Measurements from ENCODE around the gene SMIM3. TPM values are rescaled to one million over a fixed set of nuclear protein-coding genes. Genes with fewer than 3 reads are reported as not detected.
A peak's percentile ranks its signal among the peaks of the same experiment; 100 is the strongest.

SMIM3 gene
- total and polyA plus RNA-seq, 2 of the 4 experiments (the other 2 are of a cell fraction) = 37.5 to 53.4 TPM

DNA sequence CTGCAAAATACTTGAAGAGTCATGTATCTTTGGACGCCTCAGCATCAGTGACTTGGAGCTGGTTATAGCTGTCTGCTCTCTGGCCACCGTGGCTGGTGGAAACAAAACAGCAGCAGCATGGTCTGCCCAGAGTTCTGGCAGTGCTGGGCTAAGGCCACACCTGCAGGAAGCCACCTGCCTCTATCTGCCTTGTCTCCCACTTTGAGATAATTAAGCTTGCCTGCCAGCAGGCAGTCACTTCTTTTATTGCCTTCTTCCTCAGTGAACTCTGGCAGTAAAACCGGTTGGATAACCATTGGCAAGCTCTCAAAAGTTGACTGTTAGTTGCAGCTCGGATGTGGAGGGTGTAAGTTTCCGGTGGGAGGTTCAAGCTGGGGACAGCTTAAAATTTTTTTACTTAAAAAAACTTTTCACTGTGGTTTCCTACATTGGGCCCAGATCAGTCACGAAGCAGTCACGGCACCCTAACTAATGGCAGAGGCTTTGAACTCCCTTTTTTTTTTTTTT lies 4.9 kb downstream of the SMIM3 start:
- peak overlapping the region; percentile 86 for H3K14ac ChIP-seq (replicated peaks; ENCODE audit: low read depth, low read length)
- peak overlapping the region; percentile 75; the same call in 2 of the 3 replicates for H2BK15ac ChIP-seq (ENCODE audit: low read depth, low read length)
- H4K20me1 ChIP-seq (ENCODE audit: insufficient read depth, low read length) = no peaks in the 10 kb centered on the region; the same call in 1 of the 2 replicates
- H2AK9ac ChIP-seq (replicated peaks; ENCODE audit: low read depth, low read length, poor library complexity) = peak overlapping the region; percentile 1
- H3K27ac ChIP-seq (ENCODE audit: insufficient read depth, low read length) = peak overlapping the region; percentile 82
- no peaks in the 10 kb centered on the region for H3K9me3 ChIP-seq (ENCODE audit: control insufficient read depth, insufficient read depth, low read length)
- peak overlapping the region; percentile 60 for H2BK120ac ChIP-seq (ENCODE audit: low read depth, low read length)
- peaks cover 25% of the 10 kb centered on the region for H3K4me1 ChIP-seq (ENCODE audit: control insufficient read depth, insufficient read depth, low read length)
- peak overlapping the region; percentile 99 for H3K23ac ChIP-seq (ENCODE audit: low read depth, low read length)
- peak overlapping the region; percentile 40 to 79; a peak in 2 of 4 replicates for H4K8ac ChIP-seq (ENCODE audit: low read depth in 2 of 2, low read length in 2 of 2)
- H3K27me3 ChIP-seq (ENCODE audit: control insufficient read depth, insufficient read depth, low read length) = no peaks in the 10 kb centered on the region
- peak overlapping the region; percentile 43; the same call in 1 of the 2 replicates for H3K9ac ChIP-seq (ENCODE audit: low read depth, low read length)
- H3K18ac ChIP-seq (ENCODE audit: low read depth, low read length) = peak overlapping the region; percentile 69
- peak overlapping the region; percentile 84 for H4K5ac ChIP-seq (ENCODE audit: low read depth, low read length)
- in situ Hi-C loops (cut with MboI; ENCODE audit: low sequenced_read_pairs) = no loop called here
- no peaks in the 10 kb centered on the region for H3K36me3 ChIP-seq (ENCODE audit: control insufficient read depth, insufficient read depth, low read length)
- no TSS peak for BruUV-seq (replicated peaks)
- peak; percentile 89 for DNase-seq
- peak overlapping the region; percentile 79 for H3K4me2 ChIP-seq (ENCODE audit: low read depth, low read length)
- 43% methylated on average over 1 of the region's 7 CpGs; no CpG with 5 or more reads in 1 of the 2 experiments for WGBS, 2 experiments (ENCODE audit: extremely low coverage in 2 of 2, insufficient read length in 1 of 2)
- H4K91ac ChIP-seq (ENCODE audit: insufficient read depth, low read depth, low read length) = peak overlapping the region; percentile 84
- 0 out of 2 replicates have a peak, but pooled peaks have one; percentile 20 for TF ChIP-seq BHLHE40 (IDR thresholded peaks at IDR 0.05; ENCODE audit: low read depth, low read length)
- no peak for TF ChIP-seq SMC3 (IDR thresholded peaks at IDR 0.05; ENCODE audit: low read depth, low read length)
- TF ChIP-seq, protein P1, sequence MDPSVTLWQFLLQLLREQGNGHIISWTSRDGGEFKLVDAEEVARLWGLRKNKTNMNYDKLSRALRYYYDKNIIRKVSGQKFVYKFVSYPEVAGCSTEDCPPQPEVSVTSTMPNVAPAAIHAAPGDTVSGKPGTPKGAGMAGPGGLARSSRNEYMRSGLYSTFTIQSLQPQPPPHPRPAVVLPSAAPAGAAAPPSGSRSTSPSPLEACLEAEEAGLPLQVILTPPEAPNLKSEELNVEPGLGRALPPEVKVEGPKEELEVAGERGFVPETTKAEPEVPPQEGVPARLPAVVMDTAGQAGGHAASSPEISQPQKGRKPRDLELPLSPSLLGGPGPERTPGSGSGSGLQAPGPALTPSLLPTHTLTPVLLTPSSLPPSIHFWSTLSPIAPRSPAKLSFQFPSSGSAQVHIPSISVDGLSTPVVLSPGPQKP (IDR thresholded peaks at IDR 0.05; ENCODE audit: borderline replicate concordance, low read depth, low read length) = no peak
- 0 out of 2 replicates have a peak, but pooled peaks have one; percentile 11 for TF ChIP-seq CEBPB (IDR thresholded peaks at IDR 0.05; ENCODE audit: low read depth, low read length)
- intact Hi-C loops (cut with micrococcal nuclease) = loop anchor here (5.0 kb wide), 1 partner anchor 221 kb away; no protein-coding TSS in a partner anchor
- H2BK5ac ChIP-seq (ENCODE audit: low read depth, low read length, poor library complexity, severe bottlenecking) = peak overlapping the region; percentile 98
- H3K4me3 ChIP-seq (ENCODE audit: insufficient read depth, low read depth, low read length) = no peak overlapping the region
- H2BK20ac ChIP-seq (ENCODE audit: low read depth, low read length) = peak overlapping the region; percentile 75; the same call in 1 of the 2 replicates
- H3K79me1 ChIP-seq (ENCODE audit: low read depth in 1 of 2, low read length in 2 of 2) = peaks cover 10 to 70% of the 10 kb centered on the region in 2 experiments; a peak in 3 of 4 replicates
- H3K4ac ChIP-seq (ENCODE audit: low read depth, low read length) = peak overlapping the region; percentile 79
- ChIA-PET POLR2A (ENCODE audit: unreplicated experiment) (interaction anchor here (0.6 to 0.7 kb wide), 4 partner anchors 24 to 143 kb away, joined by 3 to 12 read pairs (median 4); partner anchors contain the start of gene SYNPO), CTCF (interaction anchor here (0.7 to 1.3 kb wide), 4 partner anchors 17 to 381 kb away, joined by 3 to 8 read pairs (median 3); no protein-coding TSS in a partner anchor)
- H3K56ac ChIP-seq (ENCODE audit: extremely low read depth, insufficient read depth, low read length) = peak overlapping the region; percentile 45; the same call in 1 of the 2 replicates
- dilution Hi-C loops (cut with HindIII; ENCODE audit: low sequenced_read_pairs, unreplicated experiment) = no loop called here
- H2AK5ac ChIP-seq (ENCODE audit: low read depth, low read length) = peak overlapping the region; percentile 65
- ATAC-seq (ENCODE audit: low read depth) = 0 out of 2 replicates have a peak, but pooled peaks have one; percentile 1
- H2AFZ ChIP-seq (replicated peaks; ENCODE audit: low read length, poor library complexity) = peak overlapping the region; percentile 52
- peaks cover 19% of the 10 kb centered on the region for H3K9me1 ChIP-seq (ENCODE audit: insufficient read depth, low read length)

All from IMR-90 (cell line).